ENCODE results near the gene PHF2. TPM values are rescaled to one million over a fixed set of nuclear protein-coding genes. Genes with fewer than 3 reads are reported as not detected.
"Not testable (repeated sequence)": the region's sequence is repeated elsewhere in the genome, so short reads cannot be mapped to it uniquely, and the experiment has no call there.

The PHF2 gene
- total and polyA plus RNA-seq, 4 experiments from 2014 or later = 0.48 to 41.2 (median 21.0) TPM

- no peak overlapping the region for H3K27ac Mint-ChIP-seq
- peaks cover 17 to 30% of the 10 kb centered on the region in 2 donors for H3K36me3 Mint-ChIP-seq
- ChIA-PET POLR2A (ENCODE audit: partially characterized antibody) (no interaction called here), CTCF (ENCODE audit: partially characterized antibody) (no interaction called here)
- no peaks in the 10 kb centered on the region for H3K9me3 ChIP-seq (ENCODE audit: control insufficient read depth in 1 of 2, low read length in 2 of 2)
- H3K4me1 Mint-ChIP-seq = no peaks in the 10 kb centered on the region
- H3K4me1 ChIP-seq (ENCODE audit: insufficient read depth, low read length) = no peaks in the 10 kb centered on the region
- no peak for DNase-seq
- no peak overlapping the region for H3K27ac ChIP-seq (ENCODE audit: low read depth, low read length)
- H3K36me3 ChIP-seq (ENCODE audit: insufficient read depth, low read length) = peaks cover 9% of the 10 kb centered on the region
- intact Hi-C loops (cut with micrococcal nuclease) = no loop called here
- no peaks in the 10 kb centered on the region for H3K27me3 ChIP-seq (ENCODE audit: insufficient read depth, low read length)
- H3K4me3 ChIP-seq (ENCODE audit: low read length in 2 of 2) = no peak overlapping the region
- H3K4me3 Mint-ChIP-seq = no peak overlapping the region
- no peaks in the 10 kb centered on the region for H3K9me3 Mint-ChIP-seq
- H3K27me3 Mint-ChIP-seq = no peaks in the 10 kb centered on the region
Measured at GRCh38 chr9:93662016-93662638, 85.7 kb downstream of the PHF2 start.

GRCh38 chr9:93662952-93663572 is 86.7 kb downstream of the PHF2 start:
- no peak overlapping the region for H3K27ac ChIP-seq (ENCODE audit: low read depth, low read length)
- Mint-ChIP-seq H3K4me1 (no peaks in the 10 kb centered on the region), H3K27me3 (no peaks in the 10 kb centered on the region), H3K9me3 (no peaks in the 10 kb centered on the region), H3K4me3 (no peak overlapping the region), H3K27ac (no peak overlapping the region), H3K36me3 (peaks cover 16 to 30% of the 10 kb centered on the region in 2 donors)
- ChIA-PET CTCF (ENCODE audit: partially characterized antibody) (no interaction called here), POLR2A (ENCODE audit: partially characterized antibody) (no interaction called here)
- no peaks in the 10 kb centered on the region for H3K4me1 ChIP-seq (ENCODE audit: insufficient read depth, low read length)
- intact Hi-C loops (cut with micrococcal nuclease) = no loop called here
- H3K27me3 ChIP-seq (ENCODE audit: insufficient read depth, low read length) = no peaks in the 10 kb centered on the region
- H3K36me3 ChIP-seq (ENCODE audit: insufficient read depth, low read length) = peaks cover 9% of the 10 kb centered on the region
- no peak for DNase-seq
- no peaks in the 10 kb centered on the region for H3K9me3 ChIP-seq (ENCODE audit: control insufficient read depth in 1 of 2, low read length in 2 of 2)
- no peak overlapping the region for H3K4me3 ChIP-seq (ENCODE audit: low read length in 2 of 2)

- no peak overlapping the region for H3K4me3 ChIP-seq (ENCODE audit: low read length in 2 of 2)
- intact Hi-C loops (cut with micrococcal nuclease) = no loop called here
- H3K27me3 Mint-ChIP-seq = no peaks in the 10 kb centered on the region
- peaks cover 13 to 32% of the 10 kb centered on the region in 2 donors for H3K36me3 Mint-ChIP-seq
- H3K36me3 ChIP-seq (ENCODE audit: insufficient read depth, low read length) = peaks cover 9% of the 10 kb centered on the region
- H3K27ac Mint-ChIP-seq = peak overlapping the region in 1 of 7 donors; percentile 69
- H3K9me3 ChIP-seq (ENCODE audit: control insufficient read depth in 1 of 2, low read length in 2 of 2) = no peaks in the 10 kb centered on the region
- DNase-seq = no peak
- H3K4me3 Mint-ChIP-seq = no peak overlapping the region
- POLR2A ChIA-PET (ENCODE audit: partially characterized antibody) = no interaction called here
- H3K9me3 Mint-ChIP-seq = no peaks in the 10 kb centered on the region
- no peaks in the 10 kb centered on the region for H3K27me3 ChIP-seq (ENCODE audit: insufficient read depth, low read length)
- H3K4me1 ChIP-seq (ENCODE audit: insufficient read depth, low read length) = no peaks in the 10 kb centered on the region
- H3K27ac ChIP-seq (ENCODE audit: low read depth, low read length) = no peak overlapping the region
- no peaks in the 10 kb centered on the region for H3K4me1 Mint-ChIP-seq
- CTCF ChIA-PET (ENCODE audit: partially characterized antibody) = no interaction called here
Measured at GRCh38 chr9:93663877-93664548, 87.6 kb downstream of the PHF2 start.

GRCh38 chr9:93664549-93665120 is 88.3 kb downstream of the PHF2 start:
- Mint-ChIP-seq H3K27ac (peak overlapping the region in 1 of 7 donors; percentile 69), H3K4me3 (no peak overlapping the region), H3K36me3 (peaks cover 13 to 32% of the 10 kb centered on the region in 2 donors), H3K9me3 (no peaks in the 10 kb centered on the region), H3K27me3 (no peaks in the 10 kb centered on the region), H3K4me1 (no peaks in the 10 kb centered on the region)
- Histone ChIP-seq H3K27me3 (ENCODE audit: insufficient read depth, low read length) (no peaks in the 10 kb centered on the region), H3K36me3 (ENCODE audit: insufficient read depth, low read length) (peaks cover 9% of the 10 kb centered on the region), H3K9me3 (ENCODE audit: control insufficient read depth in 1 of 2, low read length in 2 of 2) (no peaks in the 10 kb centered on the region), H3K4me1 (ENCODE audit: insufficient read depth, low read length) (no peaks in the 10 kb centered on the region), H3K27ac (ENCODE audit: low read depth, low read length) (no peak overlapping the region), H3K4me3 (ENCODE audit: low read length in 2 of 2) (no peak overlapping the region)
- DNase-seq = no peak
- CTCF ChIA-PET (ENCODE audit: partially characterized antibody) = no interaction called here
- intact Hi-C loops (cut with micrococcal nuclease) = no loop called here
- POLR2A ChIA-PET (ENCODE audit: partially characterized antibody) = no interaction called here

- Histone ChIP-seq H3K4me3 (ENCODE audit: low read length in 2 of 2) (no peak overlapping the region), H3K27me3 (ENCODE audit: insufficient read depth, low read length) (no peaks in the 10 kb centered on the region), H3K9me3 (ENCODE audit: control insufficient read depth in 1 of 2, low read length in 2 of 2) (no peaks in the 10 kb centered on the region), H3K27ac (ENCODE audit: low read depth, low read length) (no peak overlapping the region), H3K4me1 (ENCODE audit: insufficient read depth, low read length) (no peaks in the 10 kb centered on the region), H3K36me3 (ENCODE audit: insufficient read depth, low read length) (peaks cover 9% of the 10 kb centered on the region)
- intact Hi-C loops (cut with micrococcal nuclease) = no loop called here
- H3K36me3 Mint-ChIP-seq = peaks cover 9 to 32% of the 10 kb centered on the region in 2 donors
- no peak for DNase-seq
- H3K27me3 Mint-ChIP-seq = no peaks in the 10 kb centered on the region
- H3K9me3 Mint-ChIP-seq = no peaks in the 10 kb centered on the region
- ChIA-PET CTCF (ENCODE audit: partially characterized antibody) (no interaction called here), POLR2A (ENCODE audit: partially characterized antibody) (no interaction called here)
- H3K4me1 Mint-ChIP-seq = no peaks in the 10 kb centered on the region
- H3K27ac Mint-ChIP-seq = no peak overlapping the region
- H3K4me3 Mint-ChIP-seq = no peak overlapping the region
Measured at GRCh38 chr9:93665128-93665636, 88.8 kb downstream of the PHF2 start.

GRCh38 chr9:93665637-93666438 is 89.5 kb downstream of the PHF2 start:
- POLR2A ChIA-PET (ENCODE audit: partially characterized antibody) = no interaction called here
- peaks cover 9 to 33% of the 10 kb centered on the region in 2 donors for H3K36me3 Mint-ChIP-seq
- no peak overlapping the region for H3K4me3 ChIP-seq (ENCODE audit: low read length in 2 of 2)
- intact Hi-C loops (cut with micrococcal nuclease) = no loop called here
- no peaks in the 10 kb centered on the region for H3K4me1 Mint-ChIP-seq
- H3K4me1 ChIP-seq (ENCODE audit: insufficient read depth, low read length) = no peaks in the 10 kb centered on the region
- DNase-seq = no peak
- no peak overlapping the region for H3K27ac ChIP-seq (ENCODE audit: low read depth, low read length)
- H3K36me3 ChIP-seq (ENCODE audit: insufficient read depth, low read length) = peaks cover 9% of the 10 kb centered on the region
- H3K9me3 Mint-ChIP-seq = no peaks in the 10 kb centered on the region
- no peak overlapping the region for H3K4me3 Mint-ChIP-seq
- no peaks in the 10 kb centered on the region for H3K9me3 ChIP-seq (ENCODE audit: control insufficient read depth in 1 of 2, low read length in 2 of 2)
- H3K27ac Mint-ChIP-seq = no peak overlapping the region
- no peaks in the 10 kb centered on the region for H3K27me3 ChIP-seq (ENCODE audit: insufficient read depth, low read length)
- CTCF ChIA-PET (ENCODE audit: partially characterized antibody) = no interaction called here
- no peaks in the 10 kb centered on the region for H3K27me3 Mint-ChIP-seq

GRCh38 chr9:93666439-93666784 is 90.0 kb downstream of the PHF2 start:
- H3K36me3 Mint-ChIP-seq = peaks cover 9 to 33% of the 10 kb centered on the region in 2 donors
- H3K36me3 ChIP-seq (ENCODE audit: insufficient read depth, low read length); POLR2A ChIA-PET (ENCODE audit: partially characterized antibody); DNase-seq; H3K9me3 Mint-ChIP-seq; H3K4me3 Mint-ChIP-seq; H3K27ac Mint-ChIP-seq; intact Hi-C loops (cut with micrococcal nuclease); CTCF ChIA-PET (ENCODE audit: partially characterized antibody); H3K27ac ChIP-seq (ENCODE audit: low read depth, low read length); H3K27me3 ChIP-seq (ENCODE audit: insufficient read depth, low read length); H3K27me3 Mint-ChIP-seq; H3K4me3 ChIP-seq (ENCODE audit: low read length in 2 of 2); H3K4me1 ChIP-seq (ENCODE audit: insufficient read depth, low read length); H3K9me3 ChIP-seq (ENCODE audit: control insufficient read depth in 1 of 2, low read length in 2 of 2); H3K4me1 Mint-ChIP-seq: not testable (repeated sequence)

Measured in CD4-positive, alpha-beta memory T cell (primary cell).